HepG2 (cell line): ENCODE measurements around the gene C16orf90. TPM values are rescaled to one million over a fixed set of nuclear protein-coding genes. Genes with fewer than 3 reads are reported as not detected.

Experiments
- AGO1 ChIP-seq: fragments of 200-400 bp; formaldehyde crosslinking; IDR thresholded peaks from 2 replicates; pipeline ENCODE4 v1.6.1; 2017; ENCODE audit warnings: mild to moderate bottlenecking, low read depth, low read length, moderate library complexity; ENCODE audit not compliant: poor library complexity, severe bottlenecking
- AHDC1 ChIP-seq: sonication (generic); formaldehyde crosslinking; IDR thresholded peaks from 2 replicates; pipeline ENCODE4 v1.5.1; 2020; ENCODE audit warnings: mild to moderate bottlenecking, missing genetic modification reagents, borderline replicate concordance
- ATF7-NPFF ChIP-seq: sonication (generic); formaldehyde crosslinking; IDR thresholded peaks from 2 replicates; pipeline ENCODE4 v1.8.1; 2023; ENCODE audit warnings: mild to moderate bottlenecking, low read depth, missing genetic modification reagents, moderate library complexity
- DNMT3B ChIP-seq: conservative IDR thresholded peaks from 2 replicates; pipeline ENCODE4 v1.6.1; 2016; ENCODE audit warnings: missing biosample characterization, control low read depth
- EHMT2 ChIP-seq: fragments of 200-600 bp; sonication (generic); IDR thresholded peaks from 2 replicates; pipeline ENCODE4 v1.7.0; 2017; ENCODE audit warnings: antibody characterized with exemption, low read depth, low read length, borderline replicate concordance
- FOXO1 ChIP-seq: sonication (generic); formaldehyde crosslinking; IDR thresholded peaks from 2 replicates; pipeline ENCODE4 v1.4.0; 2020; ENCODE audit warnings: missing genetic modification reagents
- GABPB1 ChIP-seq: IDR thresholded peaks from 2 replicates; pipeline ENCODE4 v1.6.1; 2016; ENCODE audit warnings: mild to moderate bottlenecking, missing genetic modification reagents, moderate library complexity, missing compliant biosample characterization
- HMG20A ChIP-seq: IDR thresholded peaks from 2 replicates; pipeline ENCODE4 v1.6.1; 2016; ENCODE audit warnings: borderline replicate concordance
- MXD3 ChIP-seq: IDR thresholded peaks from 2 replicates; pipeline ENCODE4 v1.6.1; 2016; ENCODE audit warnings: mild to moderate bottlenecking, missing biosample characterization, missing genetic modification reagents
- NCOA5 ChIP-seq: sonication (generic); formaldehyde crosslinking; IDR thresholded peaks from 2 replicates; pipeline ENCODE4 v1.4.0; 2020; ENCODE audit warnings: missing genetic modification reagents
- NFYB ChIP-seq: sonication (generic); formaldehyde crosslinking; IDR thresholded peaks from 2 replicates; pipeline ENCODE4 v1.4.0; 2020; ENCODE audit warnings: missing genetic modification reagents
- PAX8 ChIP-seq: sonication (generic); formaldehyde crosslinking; IDR thresholded peaks from 2 replicates; pipeline ENCODE4 v1.8.0; 2022; ENCODE audit warnings: mild to moderate bottlenecking, missing genetic modification reagents, borderline replicate concordance
- RNF219 ChIP-seq: sonication (generic); formaldehyde crosslinking; IDR thresholded peaks from 2 replicates; pipeline ENCODE4 v1.5.0; 2020; ENCODE audit warnings: mild to moderate bottlenecking, missing genetic modification reagents
- SCMH1 ChIP-seq: sonication (generic); formaldehyde crosslinking; IDR thresholded peaks from 2 replicates; pipeline ENCODE4 v1.9.0; 2021; ENCODE audit warnings: missing genetic modification reagents, mild to moderate bottlenecking, borderline replicate concordance
- SETDB1 ChIP-seq: sonication (generic); formaldehyde crosslinking; IDR thresholded peaks from 2 replicates; pipeline ENCODE4 v1.5.1; 2020; ENCODE audit warnings: missing genetic modification reagents, mild to moderate bottlenecking, borderline replicate concordance
- SIX4 ChIP-seq: sonication (generic); formaldehyde crosslinking; IDR thresholded peaks from 2 replicates; pipeline ENCODE4 v1.4.0; 2020; ENCODE audit warnings: missing genetic modification reagents
- SMYD3 ChIP-seq: sonication (generic); formaldehyde crosslinking; IDR thresholded peaks from 2 replicates; pipeline ENCODE4 v1.8.1; 2023; ENCODE audit warnings: mild to moderate bottlenecking, missing genetic modification reagents
- ZKSCAN5 ChIP-seq: sonication (generic); formaldehyde crosslinking; IDR thresholded peaks from 2 replicates; pipeline ENCODE4 v1.5.1; 2020; ENCODE audit warnings: mild to moderate bottlenecking, missing genetic modification reagents
- ZNF260 ChIP-seq: sonication (generic); formaldehyde crosslinking; IDR thresholded peaks from 2 replicates; pipeline ENCODE4 v1.4.0; 2020; ENCODE audit warnings: missing genetic modification reagents, low read depth, mild to moderate bottlenecking, borderline replicate concordance
- ZNF337 ChIP-seq: sonication (generic); formaldehyde crosslinking; IDR thresholded peaks from 2 replicates; pipeline ENCODE4 v1.5.1; 2020; ENCODE audit warnings: missing genetic modification reagents, low read depth, mild to moderate bottlenecking, borderline replicate concordance
- ZNF709 ChIP-seq: sonication (generic); formaldehyde crosslinking; IDR thresholded peaks from 2 replicates; pipeline ENCODE4 v1.5.0; 2020; ENCODE audit warnings: mild to moderate bottlenecking, missing genetic modification reagents
- ZNF841 ChIP-seq: sonication (generic); formaldehyde crosslinking; IDR thresholded peaks from 2 replicates; pipeline ENCODE4 v1.8.1; 2023; ENCODE audit warnings: missing genetic modification reagents, borderline replicate concordance
- polyA plus RNA-seq, 8 experiments: library from polyadenylated mRNA; depleted of rRNA in 3 of 8; stranded (reverse) in 7 of 8; unstranded in 1 of 8; fragments of >200 nt; fragmentation: Illumina TruSeq in 4 of 8; extraction: Trizol in 4 of 8; gene quantifications; 2 replicates each; pipeline versions ENCODE4 v1.2.1 to v1.2.3, GENCODE V29; 2011 to 2016; ENCODE audit warnings: low read depth in 4 of 8, missing spikeins in 1 of 8, mixed read lengths in 1 of 8; ENCODE audit not compliant: insufficient read depth in 1 of 8
- total RNA-seq, 5 experiments: library from RNA; depleted of rRNA; stranded (reverse); fragments of >200 nt; fragmentation: Illumina TruSeq; extraction: Trizol; gene quantifications; 2 replicates each; pipeline ENCODE4 v1.2.3, GENCODE V29; 2016; ENCODE audit warnings: low read depth in 1 of 5

The C16orf90 gene
- total and polyA plus RNA-seq, 2 of the 13 experiments (the other 11 are each of a cell fraction or from before 2014, with no cell fraction given) = not detected

- TF ChIP-seq AGO1 = peak; percentile 51
- peak; percentile 76 for TF ChIP-seq NFYB (CRISPR knock-in tag)
- no peak for TF ChIP-seq DNMT3B (CRISPR knock-in tag)
- no peak for TF ChIP-seq HMG20A (CRISPR knock-in tag)
- TF ChIP-seq ZNF337 (CRISPR knock-in tag) = no peak
- TF ChIP-seq MXD3 (CRISPR knock-in tag) = peak; percentile 91
- TF ChIP-seq RNF219 (CRISPR knock-in tag) = no peak
- no peak for TF ChIP-seq EHMT2
- TF ChIP-seq AHDC1 (CRISPR knock-in tag) = 0 out of 2 replicates have a peak, but pooled peaks have one; percentile 27
- TF ChIP-seq SMYD3 (CRISPR knock-in tag) = peak; percentile 74; the same call in 1 of the 2 replicates
- peak; percentile 71 for TF ChIP-seq ZNF709 (CRISPR knock-in tag)
- no peak; the same call in 1 of the 2 replicates for TF ChIP-seq PAX8 (CRISPR knock-in tag)
- no peak for TF ChIP-seq ZNF260 (CRISPR knock-in tag)
- no peak for TF ChIP-seq ZKSCAN5 (CRISPR knock-in tag)
- TF ChIP-seq ATF7-NPFF (CRISPR knock-in tag) = peak; percentile 69; the same call in 1 of the 2 replicates
- no peak for TF ChIP-seq NCOA5 (CRISPR knock-in tag)
- peak; percentile 94 for TF ChIP-seq GABPB1 (CRISPR knock-in tag)
- no peak for TF ChIP-seq SCMH1 (CRISPR knock-in tag)
- TF ChIP-seq SIX4 = no peak
- TF ChIP-seq ZNF841 (CRISPR knock-in tag) = no peak
- TF ChIP-seq FOXO1 (CRISPR knock-in tag) = no peak; the same call in 1 of the 2 replicates
- TF ChIP-seq SETDB1 = no peak
These were observed 37.6 kb downstream of the C16orf90 start (continued) for GRCh38 chr16:3457434-3458252.
